ENCODE measurements around the gene ZNF574. TPM values are rescaled to one million over a fixed set of nuclear protein-coding genes. Genes with fewer than 3 reads are reported as not detected.

The ZNF574 gene
- total RNA-seq, 1 experiment from 2014 or later: 31.5 TPM

DNA sequence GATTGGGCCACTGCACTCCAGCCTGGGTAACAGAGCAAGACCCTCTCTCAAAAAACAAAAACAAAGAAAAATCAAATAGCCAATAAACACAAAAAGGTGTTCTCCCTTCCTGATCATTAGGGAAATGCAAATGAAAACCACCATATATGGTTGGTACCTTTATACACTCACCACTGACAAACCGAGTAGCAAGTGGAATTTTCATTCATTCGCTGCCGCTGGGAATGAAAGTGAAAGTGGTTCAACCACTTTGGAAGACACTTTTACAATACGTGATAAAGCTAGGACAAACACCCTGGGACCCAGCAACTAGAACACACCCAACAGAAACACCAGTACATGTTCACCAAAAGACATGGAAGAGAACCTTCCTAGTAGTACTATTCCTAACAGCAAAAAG, 27.0 kb upstream of the ZNF574 start:
- no peaks in the 10 kb centered on the region for H3K27me3 ChIP-seq
- DNase-seq: no peak
- peaks cover 15% of the 10 kb centered on the region for H3K4me1 ChIP-seq
- no peaks in the 10 kb centered on the region for H3K9me3 ChIP-seq (replicated peaks)
- H3K27ac ChIP-seq: no peak overlapping the region
- H3K36me3 ChIP-seq: no peaks in the 10 kb centered on the region
- no peak overlapping the region for H3K4me3 ChIP-seq

DNA sequence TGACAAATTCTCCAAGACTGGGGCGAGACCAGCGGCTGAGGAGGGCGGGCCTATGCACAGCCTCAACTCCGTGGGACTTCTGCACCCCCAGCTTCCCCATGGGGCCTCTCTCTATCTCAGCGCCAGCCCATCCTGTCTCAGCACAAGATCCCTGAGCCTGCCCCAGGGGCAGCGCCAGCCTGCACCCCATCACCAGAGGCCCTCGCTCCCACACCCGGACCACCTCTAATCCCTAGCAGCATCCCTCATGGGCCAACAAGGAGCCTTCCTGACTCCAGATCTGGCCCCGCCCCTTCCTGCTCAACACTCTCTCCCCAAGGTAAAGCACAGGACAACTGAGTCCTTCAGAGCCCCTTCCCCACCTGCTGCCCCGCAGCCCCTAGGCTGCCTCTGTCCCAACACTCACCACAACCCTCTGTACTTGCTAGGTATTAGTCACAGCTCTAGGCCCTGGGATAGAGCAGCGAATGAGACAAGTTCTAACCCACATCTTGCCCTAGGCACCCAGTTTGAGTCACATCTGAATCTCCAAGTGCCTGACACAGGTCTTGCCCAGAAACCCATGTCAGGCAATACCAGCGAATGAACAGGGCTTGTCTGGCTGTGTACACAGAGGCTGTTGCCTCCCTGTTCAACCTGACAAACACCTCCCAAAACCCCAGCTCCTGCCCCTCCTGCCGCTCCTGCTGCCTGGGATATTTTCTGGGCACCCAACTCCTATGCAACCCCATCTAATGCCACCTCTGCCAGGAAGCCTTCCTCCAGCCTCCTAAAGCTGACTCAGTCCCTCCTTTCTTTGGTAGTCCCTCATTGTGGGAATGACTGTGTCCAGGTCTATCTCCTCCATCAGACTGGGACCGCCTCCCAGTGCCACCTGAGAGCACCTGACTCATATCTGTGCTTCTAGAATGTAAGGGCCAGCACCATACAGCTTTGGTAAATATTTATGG, 24.5 kb upstream of the ZNF574 start:
- H3K4me1 ChIP-seq: peaks cover 15% of the 10 kb centered on the region
- no peak for DNase-seq
- H3K36me3 ChIP-seq: peaks cover 3% of the 10 kb centered on the region; the same call in 1 of the 2 replicates
- no peaks in the 10 kb centered on the region for H3K9me3 ChIP-seq (replicated peaks)
- H3K4me3 ChIP-seq: no peak overlapping the region
- no peaks in the 10 kb centered on the region for H3K27me3 ChIP-seq
- no peak overlapping the region for H3K27ac ChIP-seq

DNA sequence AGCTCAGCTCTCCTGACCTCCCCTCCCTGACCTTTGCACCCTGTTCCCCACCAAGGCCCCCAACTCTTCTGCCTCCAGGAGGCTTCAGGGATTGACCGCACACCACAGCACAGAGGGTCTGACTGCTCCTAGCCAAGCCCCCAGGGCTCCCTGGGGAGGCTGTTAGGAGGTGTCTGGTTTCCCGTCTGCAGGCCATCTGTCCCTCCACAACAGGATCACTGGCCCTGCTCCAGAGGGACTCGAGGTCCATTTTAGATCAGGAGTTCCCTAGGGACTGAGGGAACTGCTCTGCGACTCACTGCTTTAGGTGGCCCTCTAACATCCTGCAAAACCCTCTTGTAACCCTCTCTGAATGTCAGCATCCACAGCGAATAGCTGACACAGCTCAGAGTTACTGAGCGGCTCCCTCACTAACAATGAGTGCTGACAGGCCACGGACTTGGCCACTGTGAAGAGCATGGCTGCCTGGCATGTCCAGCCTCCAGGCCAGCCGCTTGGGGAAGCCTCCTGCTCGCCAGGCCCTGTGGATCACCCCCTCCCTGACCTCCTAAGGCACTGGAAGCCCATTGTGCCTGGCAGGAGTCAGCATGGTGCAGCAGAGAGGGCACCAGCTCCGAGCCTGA, 23.6 kb upstream of the ZNF574 start:
- H3K9me3 ChIP-seq (replicated peaks): no peaks in the 10 kb centered on the region

DNA sequence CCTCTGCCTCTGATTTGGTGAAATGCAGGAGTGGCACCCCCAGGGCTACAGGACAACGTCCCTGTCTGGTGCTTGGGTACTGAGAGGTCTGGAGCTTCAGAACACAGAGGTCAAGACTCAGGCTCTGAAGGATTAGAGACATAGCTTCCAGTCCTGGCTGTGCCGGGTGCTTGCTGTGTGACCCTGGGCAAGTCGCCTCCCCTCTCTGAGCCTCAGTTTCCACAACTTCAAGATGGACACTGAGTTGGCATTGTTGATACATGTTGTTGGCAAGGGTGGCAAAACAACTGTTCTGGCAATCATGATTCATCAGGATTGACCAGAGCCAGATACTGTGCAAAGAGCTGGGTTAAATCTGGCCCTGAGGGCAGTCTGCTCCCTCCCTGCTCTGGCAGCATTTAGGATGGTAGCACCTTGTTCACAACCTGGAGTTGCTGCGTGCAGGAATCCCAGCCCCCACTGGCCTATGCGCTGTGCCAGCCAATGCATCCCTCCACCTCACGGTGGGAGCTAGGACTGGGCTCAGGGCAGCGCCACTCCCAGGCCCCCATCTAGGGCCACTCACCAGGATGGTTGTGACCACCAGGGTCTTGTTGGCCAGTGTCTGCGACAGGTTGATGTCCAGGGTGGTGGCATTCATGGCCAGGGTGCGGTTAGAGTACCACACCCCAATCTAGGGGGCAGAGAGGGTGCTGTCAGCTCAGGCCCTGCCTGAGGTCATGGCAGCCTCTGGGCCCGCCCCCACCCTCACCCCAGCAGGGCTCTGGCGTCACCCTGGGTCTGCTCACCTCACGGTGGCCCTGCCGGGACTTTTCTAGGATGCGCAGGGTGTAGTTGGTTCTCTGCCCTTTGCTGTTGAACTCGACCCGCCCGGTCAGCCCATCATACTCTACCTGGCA, 22.7 kb upstream of the ZNF574 start:
- no peak for DNase-seq
- H3K4me3 ChIP-seq: no peak overlapping the region

More for the DNA sequence above, 23.6 kb upstream of the ZNF574 start:
- Histone ChIP-seq H3K27ac (no peak overlapping the region), H3K27me3 (no peaks in the 10 kb centered on the region), H3K4me3 (no peak overlapping the region), H3K4me1 (peaks cover 15% of the 10 kb centered on the region), H3K36me3 (peaks cover 6% of the 10 kb centered on the region; the same call in 1 of the 2 replicates)
- DNase-seq: peak; percentile 86 to 91

DNA sequence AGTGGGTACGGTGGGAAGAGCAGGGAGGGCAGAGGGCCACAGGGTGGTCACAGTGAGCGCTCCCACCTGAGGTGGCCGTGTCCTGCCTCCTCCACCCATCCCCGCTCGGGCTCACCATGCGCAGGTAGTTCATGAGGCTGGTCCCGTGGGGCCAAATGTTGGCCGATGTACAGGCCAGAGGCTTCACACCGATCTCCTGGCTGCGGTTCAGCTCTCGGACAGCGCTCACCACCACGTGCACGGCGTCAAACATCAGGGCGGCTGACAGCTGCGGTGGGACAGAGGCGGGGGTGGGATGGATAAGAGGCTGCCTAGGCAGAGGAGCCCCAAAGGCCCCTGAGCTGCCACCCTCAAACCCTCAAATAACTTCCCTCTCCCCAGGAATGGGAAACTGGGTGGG, 21.8 kb upstream of the ZNF574 start:
- H3K27me3 ChIP-seq: no peaks in the 10 kb centered on the region

More for the DNA sequence above, 22.7 kb upstream of the ZNF574 start:
- Histone ChIP-seq H3K4me1 (peaks cover 15% of the 10 kb centered on the region), H3K27me3 (no peaks in the 10 kb centered on the region), H3K9me3 (replicated peaks) (no peaks in the 10 kb centered on the region), H3K27ac (no peak overlapping the region), H3K36me3 (peaks cover 6% of the 10 kb centered on the region; the same call in 1 of the 2 replicates)

DNA sequence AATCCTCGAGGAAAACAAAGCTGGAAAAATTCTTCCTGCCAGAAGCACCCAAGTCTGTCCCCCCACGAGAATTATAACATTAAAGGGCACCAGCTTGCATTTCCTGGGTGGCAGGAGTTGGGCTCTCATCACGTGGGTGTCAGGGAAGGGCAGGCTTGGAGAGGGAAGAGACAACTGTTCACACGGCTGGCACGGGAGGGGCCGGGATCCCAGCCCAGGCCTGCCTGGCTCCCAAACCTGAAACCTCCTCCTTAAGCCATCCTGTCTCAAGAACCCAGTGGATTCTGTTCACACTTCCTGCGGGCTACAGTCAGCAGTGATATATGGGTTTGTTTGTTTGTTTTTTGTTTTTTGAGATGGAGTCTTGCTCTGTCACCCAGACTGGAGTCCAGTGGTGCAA, 18.1 kb upstream of the ZNF574 start:
- Histone ChIP-seq H3K9me3 (replicated peaks) (no peaks in the 10 kb centered on the region), H3K4me3 (no peak overlapping the region), H3K27me3 (no peaks in the 10 kb centered on the region), H3K27ac (no peak overlapping the region), H3K4me1 (peaks cover 1% of the 10 kb centered on the region; the same call in 1 of the 2 replicates), H3K36me3 (peaks cover 6% of the 10 kb centered on the region; the same call in 1 of the 2 replicates)
- DNase-seq: no peak

More for the DNA sequence above, 21.8 kb upstream of the ZNF574 start:
- no peak for DNase-seq
- no peak overlapping the region for H3K27ac ChIP-seq
- H3K4me1 ChIP-seq: peaks cover 15% of the 10 kb centered on the region
- no peaks in the 10 kb centered on the region for H3K9me3 ChIP-seq (replicated peaks)
- peaks cover 6% of the 10 kb centered on the region; the same call in 1 of the 2 replicates for H3K36me3 ChIP-seq
- no peak overlapping the region for H3K4me3 ChIP-seq

DNA sequence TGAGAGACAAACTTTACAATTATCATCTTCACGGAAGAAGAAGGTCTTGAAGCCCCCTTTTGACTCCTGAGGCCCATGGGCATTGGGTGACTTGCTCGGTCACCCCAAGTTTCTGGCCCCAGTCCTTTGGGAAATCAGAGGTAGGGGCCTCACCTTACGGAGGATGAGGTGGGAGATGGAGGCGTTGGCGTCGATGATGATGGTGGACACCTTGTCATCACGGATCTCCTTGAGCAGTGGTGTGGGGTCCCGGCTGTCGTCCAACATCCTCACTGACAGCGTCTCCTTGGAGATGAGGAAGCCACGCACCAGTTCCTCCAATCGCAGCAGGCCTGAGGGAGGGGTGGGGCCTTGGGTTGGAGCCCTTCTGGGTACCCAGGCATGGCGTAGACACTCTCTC, 16.8 kb upstream of the ZNF574 start:
- H3K4me1 ChIP-seq: no peaks in the 10 kb centered on the region
- no peak overlapping the region for H3K27ac ChIP-seq
- H3K27me3 ChIP-seq: no peaks in the 10 kb centered on the region
- no peak for DNase-seq
- no peak overlapping the region for H3K4me3 ChIP-seq
- no peaks in the 10 kb centered on the region for H3K9me3 ChIP-seq (replicated peaks)
- peaks cover 6% of the 10 kb centered on the region; the same call in 1 of the 2 replicates for H3K36me3 ChIP-seq

DNA sequence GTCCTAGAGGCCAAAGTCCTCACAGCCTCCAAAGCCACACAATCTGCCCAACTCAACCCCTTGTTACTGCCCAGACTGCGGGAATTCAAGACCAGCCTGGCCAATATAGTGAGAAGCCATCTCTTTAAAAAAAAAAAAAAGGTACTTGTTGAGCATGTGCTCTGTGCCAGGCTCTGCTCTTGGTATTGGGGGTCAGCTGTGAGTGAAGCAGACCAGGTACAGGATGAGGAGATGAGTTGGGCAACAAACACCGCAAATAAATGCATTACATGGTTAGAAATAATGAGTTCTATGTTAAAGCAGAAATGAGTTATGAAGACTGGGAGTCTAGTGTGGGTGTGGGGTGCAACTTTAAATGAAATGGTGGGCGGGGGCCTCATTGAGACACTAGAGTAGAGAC, 15.8 kb upstream of the ZNF574 start:
- no peaks in the 10 kb centered on the region for H3K27me3 ChIP-seq
- peaks cover 6% of the 10 kb centered on the region; the same call in 1 of the 2 replicates for H3K36me3 ChIP-seq
- H3K27ac ChIP-seq: no peak overlapping the region
- no peaks in the 10 kb centered on the region for H3K4me1 ChIP-seq
- H3K9me3 ChIP-seq (replicated peaks): no peaks in the 10 kb centered on the region
- H3K4me3 ChIP-seq: no peak overlapping the region
- DNase-seq: no peak

DNA sequence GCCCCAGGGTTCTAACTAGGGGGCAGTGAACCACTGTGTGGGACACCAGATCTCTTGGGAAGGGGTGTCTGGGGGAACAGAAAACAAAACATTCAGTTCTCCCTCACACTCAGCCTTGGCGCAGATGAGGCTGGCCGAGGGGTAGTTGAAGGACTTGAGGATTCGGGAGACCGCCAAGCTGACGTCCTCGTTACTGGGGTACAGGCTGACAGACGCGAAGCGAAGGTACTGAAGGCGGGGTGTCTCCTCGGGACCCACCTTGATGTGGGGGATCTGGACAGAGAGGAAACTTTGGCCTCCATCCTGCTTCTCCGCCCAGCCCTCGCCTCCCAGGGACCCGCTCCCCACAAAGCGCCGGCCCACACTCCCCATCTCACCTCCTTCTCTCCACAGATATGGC, 13.6 kb upstream of the ZNF574 start:
- Histone ChIP-seq H3K27ac (no peak overlapping the region), H3K36me3 (no peaks in the 10 kb centered on the region), H3K4me1 (no peaks in the 10 kb centered on the region), H3K4me3 (no peak overlapping the region), H3K9me3 (replicated peaks) (no peaks in the 10 kb centered on the region), H3K27me3 (no peaks in the 10 kb centered on the region)
- DNase-seq: no peak

DNA sequence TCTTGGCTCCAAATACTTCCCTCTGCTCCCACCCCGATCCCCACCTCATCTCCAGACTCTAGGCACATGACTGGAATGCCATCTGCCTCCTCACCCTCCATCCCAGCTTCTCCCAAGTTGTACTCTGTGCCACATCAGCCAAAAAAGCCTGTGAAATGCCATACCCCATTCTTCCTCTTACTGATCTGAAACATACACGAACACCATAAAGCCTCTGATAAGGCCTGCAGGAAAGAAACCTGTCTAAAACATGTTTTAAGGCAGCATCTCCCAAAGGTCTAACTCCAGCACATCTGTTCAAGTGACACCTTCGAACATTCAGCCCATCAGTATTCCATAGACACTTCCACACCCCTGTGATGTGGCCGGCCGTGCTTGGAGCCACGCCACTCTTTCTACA, 11.5 kb upstream of the ZNF574 start:
- Histone ChIP-seq H3K9me3 (replicated peaks) (no peaks in the 10 kb centered on the region), H3K27me3 (no peaks in the 10 kb centered on the region), H3K4me1 (no peaks in the 10 kb centered on the region), H3K4me3 (no peak overlapping the region), H3K36me3 (no peaks in the 10 kb centered on the region), H3K27ac (no peak overlapping the region)
- DNase-seq: no peak

DNA sequence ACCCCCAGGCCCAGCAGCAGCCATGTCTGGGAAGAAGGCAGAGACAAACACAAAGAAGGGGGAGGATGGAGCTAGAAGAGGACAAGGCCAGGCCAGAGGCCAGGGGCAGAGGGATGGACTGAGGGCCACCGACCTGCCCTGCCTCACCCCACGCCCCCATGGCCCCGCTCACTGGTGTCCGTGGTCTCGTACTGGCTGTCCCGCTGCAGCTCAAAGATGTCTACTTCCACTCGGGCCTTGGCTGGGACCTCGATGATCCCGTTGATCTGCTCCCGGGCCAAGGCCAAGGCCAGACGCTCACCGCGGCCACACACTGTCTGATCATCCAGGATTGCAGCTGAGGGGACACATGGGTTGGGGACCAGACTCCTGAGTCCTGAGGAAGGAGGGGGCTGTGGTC, 10.9 kb upstream of the ZNF574 start:
- no peak overlapping the region for H3K4me3 ChIP-seq
- H3K27me3 ChIP-seq: no peaks in the 10 kb centered on the region
- no peaks in the 10 kb centered on the region for H3K4me1 ChIP-seq
- H3K36me3 ChIP-seq: no peaks in the 10 kb centered on the region
- H3K9me3 ChIP-seq (replicated peaks): no peaks in the 10 kb centered on the region
- no peak for DNase-seq
- H3K27ac ChIP-seq: no peak overlapping the region

DNA sequence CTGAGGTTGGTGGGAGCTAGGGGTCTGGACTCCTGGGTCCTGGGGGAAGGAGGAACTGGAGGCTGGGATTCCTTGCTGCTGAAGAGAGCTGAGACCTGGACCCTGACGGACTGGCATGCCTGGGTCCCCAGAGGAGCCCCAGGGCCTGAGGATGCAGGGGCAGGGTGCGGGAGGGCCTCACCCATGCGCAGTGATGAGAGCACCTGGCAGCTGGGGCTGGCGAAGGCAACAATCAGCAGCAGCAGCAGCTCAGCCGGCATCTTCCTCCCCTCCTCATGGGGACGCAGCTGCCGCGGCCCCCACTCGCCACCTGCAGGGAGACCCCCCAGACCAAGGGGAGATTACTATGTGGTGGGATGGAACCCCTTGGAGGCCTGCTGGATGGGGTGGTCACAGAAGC, 10.5 kb upstream of the ZNF574 start:
- H3K36me3 ChIP-seq: no peaks in the 10 kb centered on the region
- no peaks in the 10 kb centered on the region; the same call in 1 of the 2 replicates for H3K27me3 ChIP-seq
- H3K9me3 ChIP-seq (replicated peaks): no peaks in the 10 kb centered on the region
- no peak overlapping the region for H3K27ac ChIP-seq
- no peaks in the 10 kb centered on the region for H3K4me1 ChIP-seq
- no peak overlapping the region for H3K4me3 ChIP-seq
- no peak for DNase-seq

DNA sequence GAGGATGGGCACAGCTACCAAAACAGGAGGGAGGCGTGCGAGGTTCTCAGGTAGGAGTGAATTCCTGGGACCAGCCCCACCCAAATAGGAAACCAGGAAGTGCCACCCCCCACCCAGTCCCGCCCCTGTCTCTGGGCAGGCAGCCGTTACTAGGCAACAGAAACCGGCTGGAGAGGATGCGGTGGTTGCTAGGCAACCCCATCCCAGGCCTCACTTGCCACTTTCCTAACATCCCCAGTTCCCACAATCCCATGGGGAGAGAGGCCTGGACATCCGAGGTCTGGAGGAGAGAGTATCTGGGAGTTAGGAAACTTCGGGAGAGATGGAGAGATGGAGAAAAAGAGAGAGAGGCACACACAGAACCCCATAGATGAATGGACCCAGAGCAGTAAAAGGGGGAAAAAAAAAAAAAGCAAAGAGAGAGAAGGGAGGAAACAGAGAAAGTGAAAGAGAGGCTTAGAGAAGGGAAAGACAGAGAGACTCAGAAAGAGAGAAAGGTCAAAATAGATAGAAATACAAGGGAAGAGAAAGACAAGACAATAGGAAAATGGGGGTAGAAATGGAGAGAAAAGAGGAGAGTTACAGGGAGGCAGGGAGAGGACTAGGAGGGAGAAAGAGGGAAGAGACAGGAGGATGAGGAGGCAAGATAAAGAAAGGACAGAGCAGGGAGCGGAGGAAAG, 9.8 kb upstream of the ZNF574 start:
- no peaks in the 10 kb centered on the region for H3K36me3 ChIP-seq
- peak; percentile 52 to 56 for DNase-seq
- H3K4me3 ChIP-seq: no peak overlapping the region
- no peaks in the 10 kb centered on the region; the same call in 1 of the 2 replicates for H3K27me3 ChIP-seq
- H3K9me3 ChIP-seq (replicated peaks): no peaks in the 10 kb centered on the region
- no peak overlapping the region for H3K27ac ChIP-seq
- H3K4me1 ChIP-seq: no peaks in the 10 kb centered on the region

DNA sequence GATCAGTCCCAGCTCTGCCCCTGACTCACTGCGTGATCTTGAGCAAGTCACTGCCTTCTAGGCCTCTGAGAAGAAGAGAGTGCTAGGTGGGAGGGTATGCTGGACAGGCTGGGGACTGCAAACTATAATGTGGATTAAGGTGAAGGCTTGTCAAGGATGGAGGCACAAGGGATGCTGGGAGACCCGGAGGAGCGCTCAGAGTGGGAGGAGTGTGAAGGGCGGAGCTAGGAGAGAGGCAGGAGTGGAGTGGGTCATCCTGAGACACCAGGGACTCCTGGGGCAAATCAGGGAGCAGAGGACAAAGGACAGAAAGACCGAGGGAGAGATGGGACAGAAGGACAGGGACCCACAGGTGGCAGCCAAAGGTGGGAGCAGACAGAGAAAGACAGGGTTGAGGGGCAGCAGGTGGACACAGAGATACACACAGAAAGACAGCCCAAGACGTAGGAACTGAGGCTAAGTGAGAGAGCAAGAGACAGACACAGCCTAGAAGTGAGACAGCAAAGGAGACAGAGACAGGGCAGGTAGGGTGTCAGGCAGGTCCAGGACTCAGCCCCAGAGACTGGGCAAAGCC, 8.6 kb upstream of the ZNF574 start:
- DNase-seq: no peak
- Histone ChIP-seq H3K27ac (no peak overlapping the region), H3K36me3 (no peaks in the 10 kb centered on the region), H3K4me3 (no peak overlapping the region), H3K4me1 (no peaks in the 10 kb centered on the region), H3K9me3 (replicated peaks) (no peaks in the 10 kb centered on the region), H3K27me3 (no peaks in the 10 kb centered on the region; the same call in 1 of the 2 replicates)
